ENCODE measurements around the gene TMEM273. TPM values are rescaled to one million over a fixed set of nuclear protein-coding genes. Genes with fewer than 3 reads are reported as not detected.

Gene TMEM273
- total RNA-seq, 5 donors from 2014 or later (not counting 1 experiment from before 2014, with no cell fraction given) = 8.4 to 22.9 (median 15.6) TPM

DNA sequence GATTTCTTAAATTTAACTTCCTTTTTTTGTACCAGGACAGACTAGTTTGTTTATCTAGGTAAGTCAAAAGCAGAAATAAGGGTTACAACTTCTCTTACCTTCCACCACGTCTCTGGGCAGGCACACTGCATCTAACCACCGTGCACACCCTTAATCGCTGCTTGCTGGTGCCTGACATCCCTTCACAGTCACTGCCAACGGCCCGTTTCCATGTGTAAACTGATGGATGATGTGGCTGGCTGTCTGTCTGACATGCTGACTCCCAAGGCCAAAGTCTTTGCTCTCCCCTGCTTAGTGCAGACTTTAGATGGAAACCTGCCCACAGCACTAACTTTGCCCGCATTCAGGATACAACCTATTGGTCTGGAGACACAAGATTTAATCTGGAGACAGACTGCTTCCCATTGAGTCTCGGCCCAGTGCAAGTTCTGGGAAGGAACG, 1.1 kb downstream of the TMEM273 start:
- H3K4me1 ChIP-seq (ENCODE audit: control insufficient read depth in 1 of 2, extremely low read depth in 1 of 2, insufficient read depth in 2 of 2, low read length in 2 of 2) = peaks cover 0 to 31% of the 10 kb centered on the region in 2 experiments
- peak overlapping the region; percentile 3 for H3K27ac ChIP-seq (ENCODE audit: low read length)
- H3K36me3 Mint-ChIP-seq = no peaks in the 10 kb centered on the region
- no peaks in the 10 kb centered on the region for H3K9me3 ChIP-seq
- no peak for DNase-seq
- peak overlapping the region in 1 of 2 donors; percentile 22 for H3K4me3 ChIP-seq (ENCODE audit: control insufficient read depth in 1 of 2, extremely low read depth in 1 of 2, low read length in 1 of 2)
- CTCF ChIA-PET = no interaction called here
- H3K27ac Mint-ChIP-seq = peak overlapping the region; percentile 30 to 96
- H3K27me3 Mint-ChIP-seq = peaks cover 13 to 16% of the 10 kb centered on the region in 2 donors
- POLR2A ChIA-PET = no interaction called here
- no CpG with 5 or more reads among the region's 8 CpGs for WGBS (ENCODE audit: insufficient coverage)
- H3K4me1 Mint-ChIP-seq = peaks cover 15 to 83% (median 43%) of the 10 kb centered on the region in 3 donors
- no peak for ATAC-seq (replicated peaks in 1 of 4)
- H3K36me3 ChIP-seq (ENCODE audit: control insufficient read depth in 2 of 2, extremely low read depth in 1 of 2, insufficient read depth in 1 of 2, low read length in 1 of 2) = no peaks in the 10 kb centered on the region
- peaks cover 0 to 24% of the 10 kb centered on the region in 2 experiments for H3K27me3 ChIP-seq (replicated peaks in 1 of 2; ENCODE audit: control insufficient read depth in 2 of 2, extremely low read depth in 1 of 2, insufficient read depth in 2 of 2, low read length in 1 of 2)
- peak overlapping the region; percentile 51 to 77 (median 59) for H3K4me3 Mint-ChIP-seq
- no peaks in the 10 kb centered on the region for H3K9me3 Mint-ChIP-seq

DNA sequence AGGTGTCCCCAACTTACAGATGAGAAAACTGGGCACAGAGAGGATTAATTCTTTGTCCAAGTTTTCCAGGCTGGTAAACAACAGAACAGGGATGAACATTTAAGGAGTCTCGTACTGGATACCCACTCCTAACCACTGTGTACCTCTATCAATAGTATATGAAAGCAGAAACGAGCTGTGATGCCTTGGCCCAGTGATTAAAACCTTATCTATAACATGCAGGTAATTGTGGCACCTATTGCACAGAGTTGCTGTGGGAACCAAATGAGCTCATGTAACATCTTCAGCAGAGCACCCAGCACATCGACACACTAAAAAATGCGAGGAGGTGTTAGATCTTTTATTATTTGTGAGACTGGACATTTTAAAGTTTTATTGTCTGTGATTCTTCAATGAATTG, 1.6 kb downstream of the TMEM273 start:
- Histone ChIP-seq H3K27ac (ENCODE audit: low read length) (no peak overlapping the region), H3K36me3 (ENCODE audit: control insufficient read depth in 2 of 2, extremely low read depth in 1 of 2, insufficient read depth in 1 of 2, low read length in 1 of 2) (no peaks in the 10 kb centered on the region), H3K4me1 (ENCODE audit: control insufficient read depth in 1 of 2, extremely low read depth in 1 of 2, insufficient read depth in 2 of 2, low read length in 2 of 2) (peaks cover 0 to 31% of the 10 kb centered on the region in 2 experiments), H3K27me3 (replicated peaks in 1 of 2; ENCODE audit: control insufficient read depth in 2 of 2, extremely low read depth in 1 of 2, insufficient read depth in 2 of 2, low read length in 1 of 2) (peaks cover 0 to 24% of the 10 kb centered on the region in 2 experiments), H3K9me3 (no peaks in the 10 kb centered on the region), H3K4me3 (ENCODE audit: control insufficient read depth in 1 of 2, extremely low read depth in 1 of 2, low read length in 1 of 2) (no peak overlapping the region)
- WGBS (ENCODE audit: insufficient coverage) = no CpG with 5 or more reads among the region's 4 CpGs
- ATAC-seq (replicated peaks in 1 of 4) (no peak), DNase-seq (no peak)
- H3K27ac Mint-ChIP-seq = peak overlapping the region; percentile 30 to 96
- peaks cover 13 to 16% of the 10 kb centered on the region in 2 donors for H3K27me3 Mint-ChIP-seq
- peaks cover 15 to 87% (median 44%) of the 10 kb centered on the region in 3 donors for H3K4me1 Mint-ChIP-seq
- ChIA-PET POLR2A (no interaction called here), CTCF (no interaction called here)
- H3K36me3 Mint-ChIP-seq = no peaks in the 10 kb centered on the region
- H3K4me3 Mint-ChIP-seq = peak overlapping the region in 2 of 3 donors; percentile 59 to 77
- H3K9me3 Mint-ChIP-seq = no peaks in the 10 kb centered on the region

DNA sequence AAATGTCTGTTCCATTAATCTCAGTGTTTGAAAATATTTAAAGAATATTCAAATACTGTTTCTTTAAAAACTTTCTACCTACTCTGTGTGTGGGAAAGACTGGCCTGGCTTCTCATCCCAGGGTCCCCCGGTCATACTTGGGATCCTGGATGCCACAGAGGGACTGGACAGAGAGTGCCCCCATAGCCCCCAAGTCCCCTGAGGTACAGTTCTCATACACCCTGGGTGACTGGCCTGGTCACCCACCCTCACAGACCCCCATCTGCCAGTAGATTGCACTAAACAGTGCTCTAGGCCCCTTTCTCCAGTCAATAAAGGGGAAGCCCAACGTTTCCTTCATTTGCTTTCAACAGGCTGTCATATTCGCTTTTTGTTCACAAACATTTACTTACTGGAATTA, 3.0 kb downstream of the TMEM273 start:
- CTCF ChIA-PET = no interaction called here
- H3K27ac Mint-ChIP-seq = peak overlapping the region; percentile 69 to 82
- Histone ChIP-seq H3K9me3 (no peaks in the 10 kb centered on the region), H3K4me3 (ENCODE audit: control insufficient read depth in 1 of 2, extremely low read depth in 1 of 2, low read length in 1 of 2) (no peak overlapping the region), H3K4me1 (ENCODE audit: control insufficient read depth in 1 of 2, extremely low read depth in 1 of 2, insufficient read depth in 2 of 2, low read length in 2 of 2) (peaks cover 0 to 30% of the 10 kb centered on the region in 2 experiments), H3K27ac (ENCODE audit: low read length) (no peak overlapping the region), H3K36me3 (ENCODE audit: control insufficient read depth in 2 of 2, extremely low read depth in 1 of 2, insufficient read depth in 1 of 2, low read length in 1 of 2) (no peaks in the 10 kb centered on the region), H3K27me3 (replicated peaks in 1 of 2; ENCODE audit: control insufficient read depth in 2 of 2, extremely low read depth in 1 of 2, insufficient read depth in 2 of 2, low read length in 1 of 2) (peaks cover 0 to 17% of the 10 kb centered on the region in 2 experiments)
- no peaks in the 10 kb centered on the region for H3K36me3 Mint-ChIP-seq
- ATAC-seq (replicated peaks in 1 of 4) = no peak
- H3K27me3 Mint-ChIP-seq = peaks cover 4 to 10% of the 10 kb centered on the region in 2 donors
- no peaks in the 10 kb centered on the region for H3K9me3 Mint-ChIP-seq
- POLR2A ChIA-PET = no interaction called here
- H3K4me1 Mint-ChIP-seq = peaks cover 15 to 87% (median 49%) of the 10 kb centered on the region in 3 donors
- no peak overlapping the region for H3K4me3 Mint-ChIP-seq
- no CpG with 5 or more reads among the region's 3 CpGs for WGBS (ENCODE audit: insufficient coverage)
- no peak for DNase-seq

DNA sequence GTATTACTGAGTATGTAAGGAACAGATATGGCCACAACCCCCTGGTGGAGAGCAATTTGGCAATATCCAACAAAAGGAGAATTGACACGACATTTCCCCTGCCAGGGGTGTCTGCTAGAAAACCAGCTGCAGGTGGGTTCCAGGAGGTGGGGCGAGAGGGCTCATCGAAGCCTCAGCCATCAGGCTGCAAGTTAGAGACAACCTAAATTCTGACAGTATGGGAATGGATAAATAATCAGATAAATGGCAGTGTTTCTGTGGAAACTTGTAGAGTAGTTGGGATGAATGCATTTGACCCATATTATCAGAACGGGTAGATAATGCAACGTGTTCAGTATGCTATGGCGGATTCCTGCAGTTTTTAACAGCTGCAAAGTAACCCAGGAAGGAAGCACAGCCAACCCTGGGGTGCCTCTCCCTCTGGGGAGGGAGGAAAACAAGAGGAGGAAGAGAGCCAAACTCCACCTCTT, 3.5 kb downstream of the TMEM273 start:
- CTCF ChIA-PET = no interaction called here
- H3K4me3 ChIP-seq (ENCODE audit: control insufficient read depth in 1 of 2, extremely low read depth in 1 of 2, low read length in 1 of 2) = no peak overlapping the region
- no peaks in the 10 kb centered on the region for H3K9me3 Mint-ChIP-seq
- peak overlapping the region; percentile 4 to 72 (median 56) for H3K4me3 Mint-ChIP-seq
- ATAC-seq (replicated peaks in 1 of 4) = peak in 1 of 4 experiments; percentile 46
- H3K27ac ChIP-seq (ENCODE audit: low read length) = no peak overlapping the region
- no peaks in the 10 kb centered on the region for H3K36me3 Mint-ChIP-seq
- peaks cover 0 to 13% of the 10 kb centered on the region in 2 experiments for H3K27me3 ChIP-seq (replicated peaks in 1 of 2; ENCODE audit: control insufficient read depth in 2 of 2, extremely low read depth in 1 of 2, insufficient read depth in 2 of 2, low read length in 1 of 2)
- 39% methylated on average over 4 of the region's 6 CpGs for WGBS (ENCODE audit: insufficient coverage)
- POLR2A ChIA-PET = no interaction called here
- DNase-seq = no peak
- H3K4me1 Mint-ChIP-seq = peaks cover 15 to 86% (median 46%) of the 10 kb centered on the region in 3 donors
- H3K9me3 ChIP-seq = no peaks in the 10 kb centered on the region
- no peaks in the 10 kb centered on the region for H3K36me3 ChIP-seq (ENCODE audit: control insufficient read depth in 2 of 2, extremely low read depth in 1 of 2, insufficient read depth in 1 of 2, low read length in 1 of 2)
- peaks cover 4 to 5% of the 10 kb centered on the region in 2 donors for H3K27me3 Mint-ChIP-seq
- H3K27ac Mint-ChIP-seq = peak overlapping the region; percentile 57 to 85
- peaks cover 0 to 31% of the 10 kb centered on the region in 2 experiments for H3K4me1 ChIP-seq (ENCODE audit: control insufficient read depth in 1 of 2, extremely low read depth in 1 of 2, insufficient read depth in 2 of 2, low read length in 2 of 2)

DNA sequence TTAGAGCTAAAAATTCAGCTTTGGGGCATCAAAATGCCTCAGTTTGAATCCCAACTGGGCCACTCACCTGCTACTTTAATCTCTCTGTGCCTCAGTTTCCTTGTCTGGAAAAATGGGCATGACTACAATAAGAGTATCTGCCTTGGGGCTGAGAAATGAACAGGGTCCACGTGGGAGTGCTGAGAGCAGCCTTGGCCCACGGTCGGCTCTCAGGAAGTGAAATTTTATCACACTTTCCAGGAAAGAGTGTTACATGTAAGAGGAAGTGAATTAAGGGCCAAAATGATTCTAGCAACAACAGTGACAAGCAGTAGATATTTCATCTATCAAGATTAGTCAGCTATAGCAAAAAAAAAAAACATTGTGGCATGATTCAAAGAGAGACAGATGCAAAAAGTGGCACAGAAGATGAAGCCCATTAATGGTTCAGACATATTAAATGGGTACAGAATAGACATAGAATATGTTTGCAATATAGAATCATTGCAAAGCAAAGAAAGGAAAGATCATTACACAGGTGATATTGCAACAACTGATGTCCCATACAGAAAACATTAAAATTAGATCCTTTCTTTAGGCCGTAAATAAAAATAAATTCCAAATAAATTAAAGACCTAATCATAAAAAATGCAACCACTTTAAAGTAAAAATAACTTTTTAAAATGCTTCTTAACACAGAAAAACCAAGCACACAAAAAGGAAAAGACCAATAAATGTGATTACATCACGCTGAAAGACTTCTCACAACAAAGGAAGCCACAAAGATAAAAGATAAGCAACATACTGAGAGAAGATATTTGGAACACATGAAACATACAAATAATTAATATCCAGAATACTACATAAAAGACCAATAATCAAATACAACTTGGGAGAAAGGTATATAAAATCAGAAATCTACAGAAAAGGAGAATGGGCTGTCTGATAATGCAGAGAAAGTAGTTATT, 4.3 kb downstream of the TMEM273 start:
- H3K9me3 ChIP-seq = no peaks in the 10 kb centered on the region
- Mint-ChIP-seq H3K27ac (peak overlapping the region; percentile 82 to 85), H3K27me3 (peaks cover 0 to 4% of the 10 kb centered on the region in 2 donors), H3K4me1 (peaks cover 15 to 79% (median 41%) of the 10 kb centered on the region in 3 donors), H3K4me3 (peak overlapping the region; percentile 11 to 72 (median 56)), H3K36me3 (no peaks in the 10 kb centered on the region), H3K9me3 (no peaks in the 10 kb centered on the region)
- ATAC-seq (replicated peaks in 1 of 4) (peak in 3 of 4 experiments; percentile 32 to 53 (median 44)), DNase-seq (peak in 1 of 35 experiments; percentile 32)
- H3K4me3 ChIP-seq (ENCODE audit: control insufficient read depth in 1 of 2, extremely low read depth in 1 of 2, low read length in 1 of 2) = no peak overlapping the region
- no peak overlapping the region for H3K27ac ChIP-seq (ENCODE audit: low read length)
- no peaks in the 10 kb centered on the region for H3K36me3 ChIP-seq (ENCODE audit: control insufficient read depth in 2 of 2, extremely low read depth in 1 of 2, insufficient read depth in 1 of 2, low read length in 1 of 2)
- WGBS (ENCODE audit: insufficient coverage) = no CpG with 5 or more reads among the region's 5 CpGs
- CTCF ChIA-PET = no interaction called here
- H3K4me1 ChIP-seq (ENCODE audit: control insufficient read depth in 1 of 2, extremely low read depth in 1 of 2, insufficient read depth in 2 of 2, low read length in 2 of 2) = peaks cover 0 to 25% of the 10 kb centered on the region in 2 experiments
- POLR2A ChIA-PET = no interaction called here
- peaks cover 0 to 7% of the 10 kb centered on the region in 2 experiments for H3K27me3 ChIP-seq (replicated peaks in 1 of 2; ENCODE audit: control insufficient read depth in 2 of 2, extremely low read depth in 1 of 2, insufficient read depth in 2 of 2, low read length in 1 of 2)

DNA sequence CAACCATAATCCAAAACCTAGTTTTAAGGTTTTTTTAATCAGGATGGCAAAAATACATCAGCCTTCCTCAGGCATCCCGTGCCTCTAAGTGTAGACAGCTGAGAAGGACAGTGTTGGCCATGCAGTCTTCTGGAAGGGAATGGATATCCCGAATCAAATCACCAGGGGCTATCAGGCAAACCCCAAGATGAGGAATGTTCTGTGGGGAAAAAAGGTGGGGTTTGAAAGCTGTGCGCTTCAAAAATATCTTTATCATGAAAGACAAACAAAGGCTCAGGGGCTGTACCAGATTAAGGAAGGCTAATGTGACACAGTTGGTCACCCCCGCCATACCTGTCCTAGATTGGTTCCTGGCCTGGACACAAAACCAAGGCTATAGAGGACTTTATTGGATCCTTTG, 5.4 kb downstream of the TMEM273 start:
- Histone ChIP-seq H3K4me1 (ENCODE audit: control insufficient read depth in 1 of 2, extremely low read depth in 1 of 2, insufficient read depth in 2 of 2, low read length in 2 of 2) (peaks cover 0 to 23% of the 10 kb centered on the region in 2 experiments), H3K4me3 (ENCODE audit: control insufficient read depth in 1 of 2, extremely low read depth in 1 of 2, low read length in 1 of 2) (no peak overlapping the region), H3K9me3 (no peaks in the 10 kb centered on the region), H3K27me3 (replicated peaks in 1 of 2; ENCODE audit: control insufficient read depth in 2 of 2, extremely low read depth in 1 of 2, insufficient read depth in 2 of 2, low read length in 1 of 2) (no peaks in the 10 kb centered on the region), H3K36me3 (ENCODE audit: control insufficient read depth in 2 of 2, extremely low read depth in 1 of 2, insufficient read depth in 1 of 2, low read length in 1 of 2) (no peaks in the 10 kb centered on the region), H3K27ac (ENCODE audit: low read length) (no peak overlapping the region)
- Mint-ChIP-seq H3K4me3 (no peak overlapping the region), H3K4me1 (peaks cover 15 to 79% (median 40%) of the 10 kb centered on the region in 3 donors), H3K36me3 (no peaks in the 10 kb centered on the region), H3K27ac (peak overlapping the region in 1 of 2 donors; percentile 63), H3K9me3 (no peaks in the 10 kb centered on the region), H3K27me3 (peaks cover 0 to under 1% of the 10 kb centered on the region in 2 donors)
- POLR2A ChIA-PET = no interaction called here
- CTCF ChIA-PET = interaction anchor here in 1 of 2 donors (0.5 kb wide), 1 partner anchor 520 kb away, joined by 4 read pairs; no protein-coding TSS in a partner anchor
- ATAC-seq (replicated peaks in 1 of 4) (no peak), DNase-seq (no peak)
- no CpG with 5 or more reads among the region's 4 CpGs for WGBS (ENCODE audit: insufficient coverage)

Data from T-cell (primary cell).